Measurements from ENCODE around the gene GAPDHS.

The GAPDHS gene

DNA sequence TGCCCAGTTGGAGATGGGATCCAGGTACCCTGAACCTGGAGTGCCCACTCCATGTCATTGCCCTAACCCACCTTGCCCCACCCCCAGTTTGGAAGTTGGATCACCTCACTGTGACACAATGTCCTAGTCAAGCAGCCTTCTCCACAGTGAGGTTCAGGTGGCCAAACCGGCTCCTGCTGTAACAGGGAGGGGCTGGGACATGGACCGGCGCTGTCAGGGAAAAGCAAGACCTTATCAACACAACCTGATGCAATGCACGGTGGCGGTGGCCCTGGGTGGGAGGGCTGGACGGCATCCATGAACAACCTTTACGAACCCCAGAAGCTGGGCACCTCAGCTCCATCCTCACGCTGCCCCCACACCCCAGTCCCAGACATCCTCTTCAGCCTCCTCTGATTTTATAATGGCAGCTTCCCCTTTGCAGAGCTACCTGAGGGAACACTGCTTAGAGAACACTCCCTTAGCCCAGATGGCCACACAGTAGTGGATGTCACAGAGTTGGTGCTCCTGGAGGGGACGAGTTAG lies 41.4 kb upstream of the GAPDHS start:
- no peak overlapping the region for H3K4me3 ChIP-seq (ENCODE audit: low read depth, low read length)
- TF ChIP-seq, protein P1, sequence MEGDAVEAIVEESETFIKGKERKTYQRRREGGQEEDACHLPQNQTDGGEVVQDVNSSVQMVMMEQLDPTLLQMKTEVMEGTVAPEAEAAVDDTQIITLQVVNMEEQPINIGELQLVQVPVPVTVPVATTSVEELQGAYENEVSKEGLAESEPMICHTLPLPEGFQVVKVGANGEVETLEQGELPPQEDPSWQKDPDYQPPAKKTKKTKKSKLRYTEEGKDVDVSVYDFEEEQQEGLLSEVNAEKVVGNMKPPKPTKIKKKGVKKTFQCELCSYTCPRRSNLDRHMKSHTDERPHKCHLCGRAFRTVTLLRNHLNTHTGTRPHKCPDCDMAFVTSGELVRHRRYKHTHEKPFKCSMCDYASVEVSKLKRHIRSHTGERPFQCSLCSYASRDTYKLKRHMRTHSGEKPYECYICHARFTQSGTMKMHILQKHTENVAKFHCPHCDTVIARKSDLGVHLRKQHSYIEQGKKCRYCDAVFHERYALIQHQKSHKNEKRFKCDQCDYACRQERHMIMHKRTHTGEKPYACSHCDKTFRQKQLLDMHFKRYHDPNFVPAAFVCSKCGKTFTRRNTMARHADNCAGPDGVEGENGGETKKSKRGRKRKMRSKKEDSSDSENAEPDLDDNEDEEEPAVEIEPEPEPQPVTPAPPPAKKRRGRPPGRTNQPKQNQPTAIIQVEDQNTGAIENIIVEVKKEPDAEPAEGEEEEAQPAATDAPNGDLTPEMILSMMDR (IDR thresholded peaks at IDR 0.05; ENCODE audit: insufficient read depth, low read depth, low read length, missing control alignments) = no peak
- DNase-seq (ENCODE audit: low read depth) = no peak

DNA sequence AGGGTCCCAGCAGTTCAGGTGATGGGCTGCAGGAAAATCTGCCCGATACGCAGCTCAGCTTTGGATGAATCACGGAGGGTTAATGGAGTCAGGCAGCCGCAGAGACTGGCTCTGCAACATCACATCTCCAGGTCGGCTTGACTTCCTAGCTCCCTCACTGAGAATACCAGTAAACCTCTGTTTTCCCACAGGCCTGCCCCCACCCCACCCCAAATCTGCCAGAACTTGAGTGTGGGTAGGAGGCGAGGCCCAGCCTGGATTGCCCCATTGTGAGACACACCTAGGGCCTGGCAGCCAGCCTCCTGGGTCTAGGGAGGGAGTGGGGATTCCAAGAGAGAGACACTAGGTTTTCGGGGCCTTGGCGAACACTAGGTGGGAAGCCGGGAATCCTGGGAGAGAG lies 39.3 kb upstream of the GAPDHS start:
- DNase-seq (ENCODE audit: low read depth) = no peak
- TF ChIP-seq, protein P1 (IDR thresholded peaks at IDR 0.05; ENCODE audit: insufficient read depth, low read depth, low read length, missing control alignments) = no peak
- H3K4me3 ChIP-seq (ENCODE audit: low read depth, low read length) = no peak overlapping the region

- DNase-seq (ENCODE audit: low read depth) = peak; percentile 76
- TF ChIP-seq, protein P1 (IDR thresholded peaks at IDR 0.05; ENCODE audit: insufficient read depth, low read depth, low read length, missing control alignments) = peak; percentile 100
- no peak overlapping the region for H3K4me3 ChIP-seq (ENCODE audit: low read depth, low read length)
Observed at GRCh38 chr19:35495107-35496064, 37.9 kb upstream of the GAPDHS start.

GRCh38 chr19:35497406-35497805 lies 35.9 kb upstream of the GAPDHS start:
- TF ChIP-seq, protein P1 (IDR thresholded peaks at IDR 0.05; ENCODE audit: insufficient read depth, low read depth, low read length, missing control alignments) = no peak
- DNase-seq (ENCODE audit: low read depth) = no peak
- no peak overlapping the region for H3K4me3 ChIP-seq (ENCODE audit: low read depth, low read length)

GRCh38 chr19:35498220-35498619 lies 35.0 kb upstream of the GAPDHS start:
- TF ChIP-seq, protein P1 (IDR thresholded peaks at IDR 0.05; ENCODE audit: insufficient read depth, low read depth, low read length, missing control alignments) = no peak
- H3K4me3 ChIP-seq (ENCODE audit: low read depth, low read length) = no peak overlapping the region
- no peak for DNase-seq (ENCODE audit: low read depth)

DNA sequence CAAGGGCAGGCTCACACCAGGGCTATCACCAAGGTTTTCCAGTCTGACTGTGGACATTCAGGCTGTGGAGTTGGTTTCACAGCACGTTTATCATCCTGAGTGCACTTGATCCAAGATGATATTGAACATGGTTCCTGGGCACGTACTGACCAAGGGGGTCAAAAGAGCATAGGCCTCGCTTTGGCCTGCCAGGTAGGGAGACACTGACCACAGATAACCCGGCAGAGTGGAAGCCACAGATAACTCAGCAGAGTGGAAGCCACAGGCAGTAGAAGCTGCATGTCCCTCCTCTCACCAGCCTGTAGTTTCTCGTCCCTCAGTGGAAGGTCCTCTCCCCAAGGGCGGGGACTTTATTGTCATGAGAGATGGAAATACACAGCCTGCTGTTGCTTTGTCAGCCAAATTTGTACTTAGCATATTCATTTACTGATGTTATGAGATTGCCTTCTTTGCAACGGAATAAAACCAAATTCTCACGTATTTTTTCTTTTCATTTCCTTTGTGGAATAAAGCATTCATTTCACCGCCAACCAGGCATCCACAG lies 34.2 kb upstream of the GAPDHS start:
- TF ChIP-seq, protein P1 (IDR thresholded peaks at IDR 0.05; ENCODE audit: insufficient read depth, low read depth, low read length, missing control alignments) = no peak
- no peak for DNase-seq (ENCODE audit: low read depth)
- no peak overlapping the region for H3K4me3 ChIP-seq (ENCODE audit: low read depth, low read length)
